GM23248 (cell line): Measurements from ENCODE around the gene ATP5F1D. TPM values are rescaled to one million over a fixed set of nuclear protein-coding genes. Genes with fewer than 3 reads are reported as not detected.
A peak's percentile ranks its signal among the peaks of the same experiment; 100 is the strongest.
"Not testable (repeated sequence)": the region's sequence is repeated elsewhere in the genome, so short reads cannot be mapped to it uniquely, and the experiment has no call there.

Experiments used
- DNase-seq: peaks from one replicate; pipeline ENCODE4 v3.0.0-alpha.2; 2015
- H2AFZ ChIP-seq: fragments of 200-600 bp; sonication (generic); 2 replicates; pipeline ENCODE4 v1.6.1; 2016; ENCODE audit warnings: antibody characterized with exemption
- H3F3A ChIP-seq: fragments of 200-600 bp; sonication (generic); 2 replicates; pipeline ENCODE4 v1.6.1; 2016; ENCODE audit warnings: mild to moderate bottlenecking, antibody characterized with exemption, mixed run types; ENCODE audit not compliant: insufficient read depth
- H3K27ac ChIP-seq: fragments of 200-600 bp; sonication (generic); 2 replicates; pipeline ENCODE4 v1.5.1; 2016; ENCODE audit warnings: mild to moderate bottlenecking
- H3K27me3 ChIP-seq: fragments of 200-600 bp; sonication (generic); replicated peaks from 2 replicates; pipeline ENCODE4 v1.6.1; 2016; ENCODE audit warnings: mild to moderate bottlenecking; ENCODE audit not compliant: insufficient read depth
- H3K36me3 ChIP-seq: fragments of 200-600 bp; sonication (generic); 2 replicates; pipeline ENCODE4 v1.6.1; 2016; ENCODE audit warnings: low read depth, mild to moderate bottlenecking
- H3K4me1 ChIP-seq: fragments of 200-600 bp; sonication (generic); 2 replicates; pipeline ENCODE4 v1.6.1; 2016; ENCODE audit warnings: mild to moderate bottlenecking; ENCODE audit not compliant: insufficient read depth
- H3K4me2 ChIP-seq: fragments of 200-600 bp; sonication (generic); one replicate; pipeline ENCODE4 v1.6.1; 2016; ENCODE audit warnings: mild to moderate bottlenecking; ENCODE audit not compliant: unreplicated experiment
- H3K4me3 ChIP-seq: fragments of 200-600 bp; sonication (generic); 2 replicates; pipeline ENCODE4 v1.5.1; 2016; ENCODE audit warnings: mild to moderate bottlenecking
- H3K79me2 ChIP-seq: fragments of 200-600 bp; sonication (generic); 2 replicates; pipeline ENCODE4 v1.6.1; 2016; ENCODE audit warnings: mild to moderate bottlenecking; ENCODE audit not compliant: insufficient read depth
- H3K9ac ChIP-seq: fragments of 200-600 bp; sonication (generic); 2 replicates; pipeline ENCODE4 v1.6.1; 2016; ENCODE audit warnings: mild to moderate bottlenecking
- H3K9me2 ChIP-seq: fragments of 200-600 bp; sonication (generic); 2 replicates; pipeline ENCODE4 v1.6.1; 2016; ENCODE audit warnings: mixed run types, mild to moderate bottlenecking, moderate library complexity; ENCODE audit not compliant: insufficient read depth
- H3K9me3 ChIP-seq: fragments of 200-600 bp; sonication (generic); one replicate; pipeline ENCODE4 v1.6.1; 2017; ENCODE audit warnings: low read depth
- H4K20me1 ChIP-seq: fragments of 200-600 bp; sonication (generic); 2 replicates; pipeline ENCODE4 v1.6.0; 2016; ENCODE audit not compliant: insufficient read depth
- EZH2 ChIP-seq: fragments of 200-600 bp; sonication (generic); IDR thresholded peaks from 2 replicates; pipeline ENCODE4 v1.6.1; 2018; ENCODE audit warnings: antibody characterized with exemption, mild to moderate bottlenecking; ENCODE audit not compliant: insufficient read depth, poor library complexity, severe bottlenecking
- EZH2phosphoT487 ChIP-seq: fragments of 200-600 bp; sonication (generic); IDR thresholded peaks from 2 replicates; pipeline ENCODE4 v1.6.1; 2018; ENCODE audit warnings: antibody characterized with exemption, moderate library complexity, mild to moderate bottlenecking, low read depth; ENCODE audit not compliant: insufficient read depth
- WGBS, 2 experiments: methylation state at CpG; one replicate each; pipeline ENCODE4 v1.1.6; 2015 to 2017; ENCODE audit warnings: low lambda C conversion rate in 2 of 2, low coverage in 1 of 2; ENCODE audit errors: missing lambda C conversion rate in 2 of 2; 5-methylcytosine and 5-hydroxymethylcytosine counted together
- in situ Hi-C: fragments of 300-500 bp; cut with MboI; formaldehyde crosslinking; loops from 2 replicates; pipeline ENCODE4 v1.15.0; 2020
- polyA plus RNA-seq: library from polyadenylated mRNA; unstranded; fragments of >200 nt; fragmentation: Nextera tagmentation; extraction: Ambion mirVana; gene quantifications from 2 replicates; pipeline ENCODE4 v1.2.1, GENCODE V29; 2016
- total RNA-seq: library from RNA; depleted of rRNA; stranded (reverse); fragments of >200 nt; shearing (Covaris generic); gene quantifications from 2 replicates; pipeline ENCODE4 v1.2.3, GENCODE V29; 2014; rRNA removed

The ATP5F1D gene
- total RNA-seq (27.4 and 38.9 TPM in 2 replicates), polyA plus RNA-seq (287 and 290 TPM in 2 replicates)

DNA sequence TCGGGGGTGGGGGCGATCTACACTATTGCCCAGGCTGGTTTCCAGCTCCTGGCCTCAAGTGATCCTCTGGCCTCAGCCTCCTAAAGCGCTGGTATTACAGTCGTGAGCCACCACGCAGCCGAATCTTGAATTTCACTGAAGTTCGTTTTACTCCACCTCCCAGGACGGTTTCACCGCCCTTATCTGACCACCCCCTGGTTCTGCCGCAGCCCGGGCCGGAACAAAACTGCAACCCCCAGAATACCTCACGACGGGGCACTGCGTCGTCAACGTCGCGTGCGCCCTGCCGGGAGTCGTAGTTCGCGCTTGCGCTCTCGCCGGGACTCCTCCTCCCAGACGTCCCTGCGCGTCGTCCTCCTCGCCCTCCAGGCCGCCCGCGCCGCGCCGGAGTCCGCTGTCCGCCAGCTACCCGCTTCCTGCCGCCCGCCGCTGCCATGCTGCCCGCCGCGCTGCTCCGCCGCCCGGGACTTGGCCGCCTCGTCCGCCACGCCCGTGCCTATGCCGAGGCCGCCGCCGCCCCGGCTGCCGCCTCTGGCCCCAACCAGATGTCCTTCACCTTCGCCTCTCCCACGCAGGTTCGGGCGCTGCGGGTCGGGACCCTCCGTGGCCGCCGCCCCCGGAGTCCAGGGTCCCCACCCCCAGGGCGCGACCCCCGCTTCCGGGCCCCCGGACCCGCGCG is at the start of gene ATP5F1D:
ATP5F1D (plus strand) TSS at position 335 of the 679 bp plus-strand sequence; CDS start at position 435, 100 bp downstream.
- H3K27ac ChIP-seq, result peak within 1 kb of the TSS; percentile 61
- TF ChIP-seq EZH2, result no peak
- no peak for TF ChIP-seq EZH2phosphoT487
- peak within 1 kb of the TSS; percentile 87 for H3K9ac ChIP-seq
- peaks cover 32% of the 10 kb centered on the region for H3K4me1 ChIP-seq
- 1 to 2% methylated on average over 60 to 65 of the region's 79 CpGs for WGBS, 2 experiments
- H3K79me2 ChIP-seq, result peaks cover 31% of the 10 kb centered on the region
- H3K27me3 ChIP-seq, result no peaks in the 10 kb centered on the region
- H3K4me3 ChIP-seq, result peak within 1 kb of the TSS; percentile 81
- H4K20me1 ChIP-seq, result no peaks in the 10 kb centered on the region
- H3F3A ChIP-seq, result peaks cover 27% of the 10 kb centered on the region
- peak within 1 kb of the TSS; percentile 78 for H3K4me2 ChIP-seq
- DNase-seq, result peak; percentile 98
- no peaks in the 10 kb centered on the region for H3K9me2 ChIP-seq
- H3K36me3 ChIP-seq, result no peaks in the 10 kb centered on the region
- no peaks in the 10 kb centered on the region for H3K9me3 ChIP-seq
- peak within 1 kb of the TSS; percentile 73 for H2AFZ ChIP-seq
- in situ Hi-C loops, result no loop called here

- Histone ChIP-seq H3F3A (peaks cover 12% of the 10 kb centered on the region), H3K27ac (no peak overlapping the region), H3K9me2 (no peaks in the 10 kb centered on the region), H4K20me1 (no peaks in the 10 kb centered on the region), H3K9me3 (no peaks in the 10 kb centered on the region), H3K9ac (no peak overlapping the region), H3K36me3 (no peaks in the 10 kb centered on the region), H2AFZ (no peak overlapping the region), H3K79me2 (no peaks in the 10 kb centered on the region), H3K27me3 (no peaks in the 10 kb centered on the region), H3K4me2 (no peak overlapping the region), H3K4me1 (no peaks in the 10 kb centered on the region), H3K4me3 (no peak overlapping the region)
- TF ChIP-seq EZH2phosphoT487 (no peak), EZH2 (no peak)
- no peak for DNase-seq
- WGBS, 2 experiments, result 88 to 92% methylated on average over 9 to 10 of the region's 10 CpGs
- in situ Hi-C loops, result no loop called here
These were observed 42.0 kb upstream of the ATP5F1D start for GRCh38 chr19:1199531-1199930.

- not testable (repeated sequence) for DNase-seq, H3K4me1 ChIP-seq, H3K9me2 ChIP-seq, H3K27me3 ChIP-seq, H4K20me1 ChIP-seq, H3K9me3 ChIP-seq, H2AFZ ChIP-seq, H3K4me3 ChIP-seq, H3K9ac ChIP-seq, H3K79me2 ChIP-seq, H3K36me3 ChIP-seq, H3K27ac ChIP-seq, H3K4me2 ChIP-seq
- in situ Hi-C loops, result loop anchor here (5.0 kb wide), 1 partner anchor 83 kb away; no protein-coding TSS in a partner anchor
- 78 to 79% methylated on average over 4 of the region's 4 CpGs for WGBS, 2 experiments
- H3F3A ChIP-seq, result peaks cover 14% of the 10 kb centered on the region
These were observed 40.9 kb upstream of the ATP5F1D start for GRCh38 chr19:1200614-1201013.

GRCh38 chr19:1205114-1206099 is 36.1 kb upstream of the ATP5F1D start, which contains the start of gene STK11:
Gene STK11 (plus strand): TSS chr19:1205778. CDS start chr19:1206914, 1,136 bp downstream.
- peak; percentile 100 for DNase-seq
- TF ChIP-seq EZH2phosphoT487 (no peak), EZH2 (no peak)
- peaks cover 43% of the 10 kb centered on the region for H3K79me2 ChIP-seq
- peak within 1 kb of the TSS; percentile 83 for H3K9ac ChIP-seq
- in situ Hi-C loops, result no loop called here
- 6 to 7% methylated on average over 39 to 56 of the region's 114 CpGs for WGBS, 2 experiments
- H3K27ac ChIP-seq, result peak within 1 kb of the TSS; percentile 64
- H3K36me3 ChIP-seq, result no peaks in the 10 kb centered on the region
- peaks cover 20% of the 10 kb centered on the region for H3F3A ChIP-seq
- no peaks in the 10 kb centered on the region for H3K27me3 ChIP-seq
- peak within 1 kb of the TSS; percentile 88 for H3K4me3 ChIP-seq
- peaks cover 11% of the 10 kb centered on the region for H3K4me1 ChIP-seq
- H3K9me2 ChIP-seq, result no peaks in the 10 kb centered on the region
- no peaks in the 10 kb centered on the region for H3K9me3 ChIP-seq
- no peaks in the 10 kb centered on the region for H4K20me1 ChIP-seq
- peak within 1 kb of the TSS; percentile 79 for H3K4me2 ChIP-seq
- H2AFZ ChIP-seq, result peak within 1 kb of the TSS; percentile 65
